PFSK-1 (cell line): ENCODE measurements around the gene CCL4L2.

Experiments used
- POLR2AphosphoS5 ChIP-seq: IDR thresholded peaks from 2 replicates; pipeline ENCODE4 v1.6.1; 2012; ENCODE audit warnings: low read depth, mild to moderate bottlenecking, control low read depth, low read length, moderate library complexity
- REST ChIP-seq, 2 experiments: IDR thresholded peaks; 2 replicates each; pipeline versions ENCODE4 v1.6.1 to v1.8.0; 2011 to 2012; ENCODE audit warnings: low read depth in 2 of 2, low read length in 2 of 2, control low read depth in 1 of 2, inconsistent platforms in 1 of 2, mild to moderate bottlenecking in 1 of 2, moderate library complexity in 1 of 2; ENCODE audit not compliant: insufficient read depth in 1 of 2
- TAF1 ChIP-seq: IDR thresholded peaks from 2 replicates; pipeline ENCODE4 v1.6.1; 2012; ENCODE audit warnings: low read length, control low read depth, borderline replicate concordance; ENCODE audit not compliant: insufficient read depth

- no peak for TF ChIP-seq TAF1
- TF ChIP-seq POLR2AphosphoS5, result no peak
- TF ChIP-seq REST (IDR thresholded peaks at IDR 0.05; ENCODE audit: insufficient read depth in 1 of 2, low read depth in 2 of 2, low read length in 2 of 2), result no peak
These were observed 2.1 kb downstream of the CCL4L2 start for GRCh38 chr17:36212966-36213365.
